Hepatocyte (in vitro differentiated cells): ENCODE results near the gene AKR1E2.

Source experiments
- CTCF ChIP-seq: fragments of 200-600 bp; sonication (generic); IDR thresholded peaks from 2 replicates; pipeline ENCODE4 v1.5.1; 2016; ENCODE audit warnings: antibody characterized with exemption, mild to moderate bottlenecking; ENCODE audit not compliant: poor library complexity
- EZH2phosphoT487 ChIP-seq: fragments of 200-600 bp; sonication (generic); IDR thresholded peaks from one replicate; pipeline ENCODE4 v1.6.1; 2018; ENCODE audit warnings: antibody characterized with exemption, mild to moderate bottlenecking, low read depth, moderate library complexity; ENCODE audit not compliant: unreplicated experiment, severe bottlenecking

- TF ChIP-seq CTCF (no peak), EZH2phosphoT487 (no peak)
Observed at GRCh38 chr10:4839353-4839752, 13.3 kb downstream of the AKR1E2 start.
